GM18502 (cell line): ENCODE data around the gene GPR132.

Experiments used
- ATAC-seq: cut with Tn5 transposase; IDR thresholded peaks from one replicate; pipeline ENCODE4 v1.9.1; 2021; ENCODE audit warnings: mild to moderate bottlenecking; ENCODE audit not compliant: unreplicated experiment, poor library complexity

Gene GPR132

GRCh38 chr14:105010891-105011291, 54.3 kb downstream of the GPR132 start:
- no peak for ATAC-seq

- no peak for ATAC-seq
Measured at GRCh38 chr14:105010106-105010505, 55.1 kb downstream of the GPR132 start.

GRCh38 chr14:105007593-105008264, 57.5 kb downstream of the GPR132 start:
- ATAC-seq = no peak

GRCh38 chr14:105006831-105007592, 58.2 kb downstream of the GPR132 start:
- no peak for ATAC-seq

- no peak for ATAC-seq
Measured at GRCh38 chr14:105005929-105006830, 59.0 kb downstream of the GPR132 start.

GRCh38 chr14:105005329-105005928, 59.8 kb downstream of the GPR132 start:
- ATAC-seq = no peak
